NCI-H187 (cell line): ENCODE data around the gene GPX7.

Experiments
- DNase-seq, 2 experiments: peaks; one replicate each; lab custom pipeline; 2025; lab: John Stamatoyannopoulos, UW

GPX7 gene

GRCh38 chr1:52629325-52629643 is 27.1 kb downstream of the GPX7 start:
- no peak for DNase-seq

- DNase-seq, result no peak
These were observed 27.5 kb downstream of the GPX7 start for GRCh38 chr1:52629667-52630066.

- no peak for DNase-seq
These were observed 29.7 kb downstream of the GPX7 start for GRCh38 chr1:52631759-52632331.

DNA sequence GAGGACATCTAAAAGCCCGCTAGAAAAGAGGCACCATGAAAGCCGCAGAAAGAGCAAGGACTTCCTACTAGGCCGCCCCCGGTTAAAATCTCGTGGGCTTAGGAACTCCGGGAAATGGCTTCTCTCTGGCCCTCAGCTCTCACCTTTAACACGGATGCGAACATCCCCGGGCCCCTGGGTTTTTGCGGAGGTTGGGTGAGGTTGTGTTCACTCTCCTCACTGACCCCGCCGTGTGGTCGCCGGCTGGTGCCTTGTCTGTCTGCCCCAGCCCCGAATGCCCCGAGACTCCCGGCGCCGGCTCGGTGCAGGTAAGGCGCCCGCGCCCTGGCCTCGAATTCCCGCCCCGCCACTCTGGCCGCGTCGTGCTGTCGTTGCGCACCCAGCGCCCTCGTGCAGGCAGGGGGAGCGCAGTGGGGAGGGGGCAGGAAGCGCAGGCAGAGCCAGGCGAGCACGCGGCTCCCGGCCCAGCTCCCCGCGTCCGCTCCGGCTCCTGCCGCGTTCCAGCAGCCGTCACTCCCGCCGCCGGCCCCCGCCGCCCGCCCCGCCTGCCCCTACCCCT is 30.6 kb downstream of the GPX7 start, which contains the start of gene SHISAL2A:
TSS of gene SHISAL2A (plus strand) at position 437 of the 559 bp plus-strand sequence. CDS start 326 bp downstream, outside the sequence.
- no peak for DNase-seq

- DNase-seq, result no peak
These were observed 31.2 kb downstream of the GPX7 start for GRCh38 chr1:52633291-52633754.

DNA sequence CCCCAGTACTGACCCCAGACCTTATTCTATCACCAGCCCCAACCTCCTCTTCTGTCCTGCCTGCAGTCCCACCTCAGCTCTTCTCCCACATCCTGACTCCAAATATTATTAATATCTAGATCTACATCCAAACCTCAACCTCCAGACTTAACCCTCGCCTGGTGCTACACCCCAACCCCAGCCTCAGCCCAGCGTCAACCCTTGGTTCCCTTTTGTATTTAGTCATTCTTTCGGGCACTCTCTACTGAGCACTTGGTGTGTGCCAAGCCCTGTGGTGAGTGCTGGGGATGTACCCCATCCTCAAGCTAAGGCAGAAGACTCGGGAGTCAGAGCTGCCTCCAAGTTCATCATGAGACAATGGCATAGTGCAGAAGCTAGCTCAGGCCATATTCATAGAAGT is 31.9 kb downstream of the GPX7 start:
- DNase-seq, result no peak

DNA sequence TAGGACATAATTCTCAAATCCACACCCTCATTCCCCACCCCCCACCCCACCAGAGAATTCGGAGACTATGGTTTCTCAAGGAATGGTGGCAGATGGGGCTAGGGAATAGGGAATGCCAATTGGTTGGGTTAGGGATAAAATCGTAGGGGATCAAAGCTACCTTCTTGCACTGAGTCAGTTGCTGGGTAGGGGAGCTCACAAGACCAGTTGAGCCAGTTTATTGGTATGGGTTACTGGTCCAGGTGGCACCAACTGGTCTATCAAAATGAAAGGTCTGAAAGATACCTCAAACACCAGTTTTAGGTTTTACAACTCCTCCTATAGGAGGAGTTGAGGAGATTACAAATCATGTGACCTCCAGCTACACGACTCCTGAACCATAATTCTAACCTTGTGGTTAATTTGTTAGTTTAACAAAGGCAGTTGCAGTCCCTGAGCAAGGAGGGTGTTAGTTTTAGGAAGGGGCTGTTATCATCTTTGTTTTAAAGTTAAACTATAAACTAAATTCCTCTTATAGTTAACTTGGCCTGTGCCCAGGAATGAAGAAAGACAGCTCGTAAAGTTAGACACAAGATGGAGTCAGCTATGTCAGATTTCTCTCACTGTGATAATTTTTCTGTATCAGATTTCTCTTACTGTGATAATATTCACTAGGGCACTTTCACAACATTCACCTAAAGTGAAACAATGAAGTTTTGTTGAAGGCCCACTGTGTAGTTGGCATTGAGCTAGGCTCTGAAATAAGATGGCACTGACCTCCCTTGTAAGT is 33.3 kb downstream of the GPX7 start:
- no peak for DNase-seq

DNA sequence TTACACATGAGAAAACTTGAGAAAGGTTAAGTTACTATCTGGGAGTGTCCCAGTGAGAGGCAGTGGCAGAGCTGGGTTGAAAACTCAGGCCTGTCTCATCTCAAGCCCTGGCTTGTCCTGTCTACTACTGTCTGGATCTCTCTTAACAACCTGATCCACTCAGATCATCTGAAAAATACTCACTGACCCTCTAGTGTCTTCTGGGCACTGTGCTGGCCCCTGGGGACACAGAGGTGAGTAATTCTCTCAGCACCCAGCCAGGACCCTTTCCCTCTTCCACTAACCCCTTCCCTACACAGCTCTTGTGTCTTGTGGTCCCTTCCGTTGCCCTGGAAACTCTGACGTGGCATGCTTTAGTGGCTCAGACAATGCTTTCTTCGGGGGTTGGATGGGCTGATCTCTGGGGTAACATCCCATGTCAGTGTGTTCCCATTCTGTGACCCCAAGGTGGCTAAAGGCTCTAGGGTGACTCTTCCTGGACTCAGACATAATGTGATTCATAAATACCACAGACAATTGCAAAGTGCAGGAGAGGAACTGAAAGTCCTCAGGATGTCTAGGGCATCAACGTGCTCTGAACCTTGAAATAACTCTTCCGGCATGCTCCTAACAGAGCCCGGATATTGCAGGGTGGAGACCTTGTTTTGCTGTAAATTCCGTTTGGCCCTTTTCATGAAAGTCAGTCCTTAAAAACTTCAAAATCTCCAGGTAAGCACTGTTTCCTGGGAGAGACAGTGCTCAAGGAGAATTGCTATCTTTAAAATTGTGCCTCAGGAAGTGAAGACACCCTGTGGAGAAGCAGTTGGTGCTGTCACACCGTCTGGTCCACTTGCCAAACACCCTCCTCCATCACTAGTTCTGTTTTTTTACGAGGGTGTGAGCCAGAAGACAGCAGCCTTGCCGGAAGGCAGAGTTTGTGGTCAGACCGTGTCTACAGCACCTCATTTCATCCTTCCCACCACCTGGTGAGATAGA is 34.8 kb downstream of the GPX7 start:
- no peak for DNase-seq

- DNase-seq, result no peak
These were observed 35.8 kb downstream of the GPX7 start for GRCh38 chr1:52637946-52638345.

DNA sequence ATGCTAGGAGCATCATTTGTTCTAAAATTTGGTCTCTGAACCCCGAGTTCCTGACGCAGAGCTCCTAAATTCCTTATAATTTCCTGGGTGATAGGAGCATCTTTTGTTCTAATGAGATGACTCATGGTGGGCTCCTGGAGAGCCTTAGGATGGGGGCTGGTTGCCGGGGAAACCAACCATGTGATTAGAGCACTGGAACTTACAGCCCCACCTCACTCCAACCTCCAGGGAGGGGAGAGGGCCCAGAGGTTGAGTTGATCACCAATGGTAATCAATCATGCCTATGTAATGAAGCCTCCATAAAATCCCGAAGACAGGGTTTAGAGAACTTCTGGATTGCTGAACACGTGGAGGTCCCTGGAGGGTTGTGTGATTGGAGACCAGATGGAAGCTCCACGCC is 38.5 kb downstream of the GPX7 start:
- DNase-seq, result no peak

GRCh38 chr1:52641307-52641706 is 39.1 kb downstream of the GPX7 start:
- no peak for DNase-seq

GRCh38 chr1:52645261-52645660 is 43.1 kb downstream of the GPX7 start:
- DNase-seq, result no peak

DNA sequence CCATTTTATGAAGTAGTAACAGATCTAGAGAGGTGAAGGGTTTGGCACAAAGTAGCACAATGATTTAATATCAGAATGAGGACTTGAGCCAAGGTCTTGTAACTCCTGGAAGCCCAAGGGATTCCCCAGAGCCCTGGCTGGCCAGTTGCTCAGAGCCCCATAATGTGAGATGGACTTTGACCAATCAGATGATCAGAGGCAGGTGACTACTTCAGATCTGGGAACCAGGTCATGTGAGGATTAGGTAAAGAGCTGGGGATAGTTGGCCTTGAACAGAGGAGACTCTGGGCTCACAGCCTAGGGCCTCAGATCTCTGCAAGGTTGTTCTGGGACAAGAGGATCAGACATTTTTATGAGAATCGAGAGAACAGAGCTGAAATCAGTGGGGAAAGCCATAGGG is 49.7 kb downstream of the GPX7 start:
- no peak for DNase-seq

DNA sequence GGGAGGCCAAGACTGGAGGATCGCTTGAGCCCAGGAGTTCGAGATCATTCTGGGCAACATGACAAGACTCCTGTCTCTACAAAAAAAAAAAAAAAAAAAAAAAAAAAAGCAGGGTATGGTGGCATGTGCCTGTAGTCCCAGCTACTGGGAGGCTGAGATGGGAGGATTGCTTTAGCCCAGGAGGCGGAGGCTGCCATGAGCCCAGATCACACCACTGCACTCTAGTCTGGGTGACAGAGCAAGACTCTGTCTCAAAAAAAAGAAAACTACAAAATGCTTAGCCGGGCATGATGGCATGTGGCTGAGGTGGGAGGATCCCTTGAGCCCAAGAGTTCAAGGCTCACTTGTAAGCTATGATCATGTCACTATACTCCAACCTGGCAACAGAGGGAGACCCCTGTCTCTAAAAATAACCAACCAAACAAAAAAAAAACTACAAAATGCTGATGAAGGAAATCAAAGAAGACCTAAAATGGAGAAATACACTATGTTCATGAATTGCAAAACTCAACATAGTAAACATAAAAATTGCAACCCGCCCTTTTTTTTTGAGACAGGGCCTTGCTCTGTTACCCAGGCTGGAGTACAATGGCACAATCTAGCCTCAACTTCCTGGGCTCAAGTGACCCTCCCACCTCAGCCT is 51.2 kb downstream of the GPX7 start:
- no peak for DNase-seq

DNA sequence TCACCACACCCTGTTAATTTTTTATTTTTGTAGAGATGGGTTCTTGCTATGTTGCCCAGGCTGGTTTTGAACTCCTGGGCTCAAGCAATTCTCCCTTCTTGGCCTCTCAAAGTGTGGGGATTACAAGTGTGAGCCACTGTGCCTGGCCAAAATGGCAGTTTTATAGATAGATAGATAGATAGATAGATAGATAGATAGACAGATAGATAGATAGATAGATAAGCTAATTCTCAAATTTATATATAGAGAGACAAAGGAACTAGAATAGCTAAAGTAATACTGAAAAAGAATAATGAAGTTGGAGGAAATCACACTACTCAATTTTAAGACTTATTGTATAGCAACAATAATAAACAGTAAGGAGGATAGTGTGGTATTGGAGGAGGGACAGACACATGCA is 51.9 kb downstream of the GPX7 start:
- DNase-seq, result no peak

GRCh38 chr1:52657702-52658101 is 55.5 kb downstream of the GPX7 start:
- DNase-seq, result no peak
